T-helper 1 cell treated with Interleukin-12 subunit alpha and Interleukin-12 subunit beta and Interleukin-4 antibody, amounts not matched to agents 30 ng/mL and 1 ng/mL, for 36 hours (primary cell): ENCODE results near the gene PSMD11. TPM values are rescaled to one million over a fixed set of nuclear protein-coding genes. Genes with fewer than 3 reads are reported as not detected.

Experiments used
- intact Hi-C: fragments of 100-400 bp; cut with micrococcal nuclease; formaldehyde crosslinking; loops from one replicate; pipeline ENCODE4 v1.15.1; 2024
- total RNA-seq: library from RNA; stranded (reverse); gene quantifications from 2 replicates; pipeline ENCODE4 v1.2.3, GENCODE V29; 2022

The PSMD11 gene
- total RNA-seq, 1 donor from 2014 or later: 145 TPM

GRCh38 chr17:32527146-32527545 is 82.8 kb downstream of the PSMD11 start:
- intact Hi-C loops: no loop called here

- intact Hi-C loops: no loop called here
These were observed 84.5 kb downstream of the PSMD11 start for GRCh38 chr17:32528825-32529224.

GRCh38 chr17:32529604-32530003 is 85.3 kb downstream of the PSMD11 start:
- intact Hi-C loops: no loop called here

Other genes with a start within 250 kb of the PSMD11 start
- 0.07 and 0.32 TPM in 2 replicates for gene RHBDL3, start 178.7 kb upstream of the PSMD11 start, total RNA-seq
- gene C17orf75, start 102.3 kb upstream of the PSMD11 start, total RNA-seq: 24.6 and 31.6 TPM in 2 replicates
- 281 and 292 TPM in 2 replicates for gene ZNF207, start 94.4 kb upstream of the PSMD11 start, total RNA-seq
- 3.5 and 3.9 TPM in 2 replicates for gene CDK5R1, start 42.5 kb downstream of the PSMD11 start, total RNA-seq